Peyer's patch (tissue), 4 donors: ENCODE measurements around the gene TMEM248. TPM values are rescaled to one million over a fixed set of nuclear protein-coding genes. Genes with fewer than 3 reads are reported as not detected.
"Not testable (repeated sequence)": the region's sequence is repeated elsewhere in the genome, so short reads cannot be mapped to it uniquely, and the experiment has no call there.

ENCODE experiments used
- DNase-seq, 3 donors: peaks; one replicate each; pipeline ENCODE4 v3.0.0-alpha.2; 2017 to 2019
- H3K27ac ChIP-seq, 4 donors: fragments of 200-600 bp; sonication (generic); one replicate each; pipeline ENCODE4 v1.5.1; 2016 to 2019
- H3K27me3 ChIP-seq, 2 donors: fragments of 200-600 bp; sonication (generic); one replicate each; pipeline ENCODE4 v1.5.1; 2019
- H3K36me3 ChIP-seq, 3 donors: fragments of 200-600 bp; sonication (generic); one replicate each; pipeline ENCODE4 v1.5.1; 2016 to 2019
- H3K4me1 ChIP-seq, 4 donors: fragments of 200-600 bp; sonication (generic); one replicate each; pipeline ENCODE4 v1.5.1; 2016 to 2019
- H3K4me3 ChIP-seq, 4 donors: fragments of 200-600 bp; sonication (generic); 1 replicate in 3 of 4; 2 replicates in 1 of 4; pipeline ENCODE4 v1.5.1; 2016 to 2019; ENCODE audit warnings: mild to moderate bottlenecking in 1 of 4
- H3K9me3 ChIP-seq, 4 donors: fragments of 200-600 bp; sonication (generic); one replicate each; pipeline ENCODE4 v1.5.1; 2016 to 2019; ENCODE audit warnings: mild to moderate bottlenecking in 1 of 4
- CTCF ChIP-seq, 6 experiments: fragments of 450-650 bp in 4 of 6; fragments of 200-600 bp in 2 of 6; sonication (generic) in 1 of 6; IDR thresholded peaks; one replicate each; pipeline ENCODE4 v1.5.1; 2017 to 2019; ENCODE audit warnings: antibody characterized with exemption in 6 of 6, mild to moderate bottlenecking in 3 of 6, moderate library complexity in 1 of 6
- POLR2A ChIP-seq, 2 donors: fragments of 450-650 bp; IDR thresholded peaks; one replicate each; pipeline ENCODE4 v1.5.1; 2017; ENCODE audit warnings: antibody characterized with exemption in 2 of 2, mild to moderate bottlenecking in 2 of 2, moderate library complexity in 2 of 2
- total RNA-seq, 4 donors: library from RNA; depleted of rRNA; stranded (reverse); fragments of >200 nt; gene quantifications; one replicate each; pipeline ENCODE4 v1.1.0, GENCODE V29; 2016

Gene TMEM248
- total RNA-seq, 4 donors from 2014 or later, result 61.9 to 125 (median 115) TPM

- Histone ChIP-seq H3K27ac (no peak overlapping the region), H3K4me3 (no peak overlapping the region), H3K27me3 (no peaks in the 10 kb centered on the region), H3K36me3 (no peaks in the 10 kb centered on the region), H3K9me3 (no peaks in the 10 kb centered on the region), H3K4me1 (no peaks in the 10 kb centered on the region)
- TF ChIP-seq POLR2A (IDR thresholded peaks at IDR 0.05) (no peak), CTCF (IDR thresholded peaks at IDR 0.05) (no peak)
- DNase-seq, result no peak
These were observed 34.9 kb upstream of the TMEM248 start for GRCh38 chr7:66886152-66886551.

- not testable (repeated sequence) for DNase-seq, H3K4me3 ChIP-seq, H3K27ac ChIP-seq, H3K9me3 ChIP-seq, H3K36me3 ChIP-seq, H3K27me3 ChIP-seq, H3K4me1 ChIP-seq
These were observed 32.8 kb upstream of the TMEM248 start for GRCh38 chr7:66888223-66888622.

GRCh38 chr7:66894463-66895080 lies 26.5 kb upstream of the TMEM248 start:
- no peak for DNase-seq
- Histone ChIP-seq H3K4me3 (no peak overlapping the region), H3K36me3 (peaks cover 0 to 7% (median 0%) of the 10 kb centered on the region in 3 donors), H3K27ac (no peak overlapping the region), H3K27me3 (no peaks in the 10 kb centered on the region), H3K4me1 (no peaks in the 10 kb centered on the region), H3K9me3 (no peaks in the 10 kb centered on the region)
- TF ChIP-seq CTCF (IDR thresholded peaks at IDR 0.05), result no peak
- TF ChIP-seq POLR2A (IDR thresholded peaks at IDR 0.05), result no peak

GRCh38 chr7:66896441-66896840 lies 24.6 kb upstream of the TMEM248 start:
- peaks cover 0 to 13% (median 0%) of the 10 kb centered on the region in 3 donors for H3K36me3 ChIP-seq
- TF ChIP-seq CTCF (IDR thresholded peaks at IDR 0.05), result no peak
- TF ChIP-seq POLR2A (IDR thresholded peaks at IDR 0.05), result no peak

GRCh38 chr7:66899552-66900280 lies 21.3 kb upstream of the TMEM248 start:
- Histone ChIP-seq H3K27me3 (no peaks in the 10 kb centered on the region), H3K9me3 (no peaks in the 10 kb centered on the region), H3K27ac (no peak overlapping the region), H3K4me3 (no peak overlapping the region), H3K4me1 (no peaks in the 10 kb centered on the region), H3K36me3 (peaks cover 0 to 13% (median 0%) of the 10 kb centered on the region in 3 donors)
- TF ChIP-seq POLR2A (IDR thresholded peaks at IDR 0.05) (no peak), CTCF (IDR thresholded peaks at IDR 0.05) (no peak)
- DNase-seq, result no peak

More at GRCh38 chr7:66896441-66896840, 24.6 kb upstream of the TMEM248 start:
- Histone ChIP-seq H3K27me3 (no peaks in the 10 kb centered on the region), H3K27ac (no peak overlapping the region), H3K4me3 (no peak overlapping the region), H3K9me3 (no peaks in the 10 kb centered on the region), H3K4me1 (no peaks in the 10 kb centered on the region)
- no peak for DNase-seq
